ENCODE results near the gene USP12. TPM values are rescaled to one million over a fixed set of nuclear protein-coding genes. Genes with fewer than 3 reads are reported as not detected.
"Not testable (repeated sequence)": the region's sequence is repeated elsewhere in the genome, so short reads cannot be mapped to it uniquely, and the experiment has no call there.

USP12 gene
- total RNA-seq, 1 donor from 2014 or later = 30.9 TPM

GRCh38 chr13:27125357-27126282 lies 46.0 kb downstream of the USP12 start:
- no peak for DNase-seq (ENCODE audit: extremely low read depth, low read depth, low spot score)

- no peak for DNase-seq (ENCODE audit: extremely low read depth, low read depth, low spot score)
Observed at GRCh38 chr13:27124571-27124970, 47.0 kb downstream of the USP12 start.

- not testable (repeated sequence) for DNase-seq (ENCODE audit: extremely low read depth, low read depth, low spot score)
Observed at GRCh38 chr13:27123445-27123844, 48.2 kb downstream of the USP12 start.

GRCh38 chr13:27122036-27122435 lies 49.6 kb downstream of the USP12 start:
- no peak for DNase-seq (ENCODE audit: extremely low read depth, low read depth, low spot score)

- no peak for DNase-seq (ENCODE audit: extremely low read depth, low read depth, low spot score)
Observed at GRCh38 chr13:27120811-27121210, 50.8 kb downstream of the USP12 start.

- DNase-seq (ENCODE audit: extremely low read depth, low read depth, low spot score) = no peak
Observed at GRCh38 chr13:27120011-27120410, 51.6 kb downstream of the USP12 start.

GRCh38 chr13:27118428-27119054 lies 53.1 kb downstream of the USP12 start:
- DNase-seq (ENCODE audit: extremely low read depth, low read depth, low spot score) = no peak

GRCh38 chr13:27117952-27118351 lies 53.7 kb downstream of the USP12 start:
- DNase-seq (ENCODE audit: extremely low read depth, low read depth, low spot score) = no peak

GRCh38 chr13:27117158-27117557 lies 54.5 kb downstream of the USP12 start:
- DNase-seq (ENCODE audit: extremely low read depth, low read depth, low spot score) = no peak

- DNase-seq (ENCODE audit: extremely low read depth, low read depth, low spot score) = no peak
Observed at GRCh38 chr13:27113436-27113835, 58.2 kb downstream of the USP12 start.

GRCh38 chr13:27112006-27112405 lies 59.6 kb downstream of the USP12 start:
- DNase-seq (ENCODE audit: extremely low read depth, low read depth, low spot score) = no peak

- no peak for DNase-seq (ENCODE audit: extremely low read depth, low read depth, low spot score)
Observed at GRCh38 chr13:27110056-27110746, 61.4 kb downstream of the USP12 start.

- DNase-seq (ENCODE audit: extremely low read depth, low read depth, low spot score) = no peak
Observed at GRCh38 chr13:27106144-27106543, 65.5 kb downstream of the USP12 start.

GRCh38 chr13:27104606-27105005 lies 67.0 kb downstream of the USP12 start:
- DNase-seq (ENCODE audit: extremely low read depth, low read depth, low spot score) = no peak

- DNase-seq (ENCODE audit: extremely low read depth, low read depth, low spot score) = no peak
Observed at GRCh38 chr13:27101847-27102246, 69.8 kb downstream of the USP12 start.

GRCh38 chr13:27101289-27101688 lies 70.3 kb downstream of the USP12 start:
- no peak for DNase-seq (ENCODE audit: extremely low read depth, low read depth, low spot score)

- DNase-seq (ENCODE audit: extremely low read depth, low read depth, low spot score) = no peak
Observed at GRCh38 chr13:27097691-27098090, 73.9 kb downstream of the USP12 start.

GRCh38 chr13:27091451-27091850 lies 80.2 kb downstream of the USP12 start:
- DNase-seq (ENCODE audit: extremely low read depth, low read depth, low spot score) = no peak

GRCh38 chr13:27088619-27089018 lies 83.0 kb downstream of the USP12 start:
- no peak for DNase-seq (ENCODE audit: extremely low read depth, low read depth, low spot score)

- DNase-seq (ENCODE audit: extremely low read depth, low read depth, low spot score) = no peak
Observed at GRCh38 chr13:27086599-27087265, 84.9 kb downstream of the USP12 start.

GRCh38 chr13:27083183-27083582 lies 88.4 kb downstream of the USP12 start:
- no peak for DNase-seq (ENCODE audit: extremely low read depth, low read depth, low spot score)

Data from glomerular endothelial cell (primary cell).